HFFc6 (cell line): ENCODE data around the gene P2RX2. TPM values are rescaled to one million over a fixed set of nuclear protein-coding genes. Genes with fewer than 3 reads are reported as not detected.

Experiments
- DNase-seq: peaks from one replicate; pipeline ENCODE4 v3.0.0-alpha.2; 2018
- H3K27ac Mint-ChIP-seq: 2 replicates; pipeline ENCODE4 v1.8.0; 2020; ENCODE audit warnings: mild to moderate bottlenecking, mixed read lengths
- H3K27me3 Mint-ChIP-seq: 2 replicates; pipeline ENCODE4 v1.8.0; 2021; ENCODE audit warnings: mild to moderate bottlenecking, moderate library complexity, mixed read lengths; ENCODE audit not compliant: insufficient read depth
- H3K36me3 Mint-ChIP-seq: 2 replicates; pipeline ENCODE4 v1.8.0; 2021; ENCODE audit warnings: low read depth, mixed read lengths
- H3K4me1 Mint-ChIP-seq: 2 replicates; pipeline ENCODE4 v1.8.0; 2020; ENCODE audit warnings: low read depth, mixed read lengths
- H3K4me3 Mint-ChIP-seq: 2 replicates; pipeline ENCODE4 v1.8.0; 2020; ENCODE audit warnings: mild to moderate bottlenecking, moderate library complexity, mixed read lengths
- H3K9me3 Mint-ChIP-seq: 2 replicates; pipeline ENCODE4 v1.8.0; 2020; ENCODE audit warnings: mild to moderate bottlenecking, mixed read lengths
- CTCF ChIP-seq: fragments of 200-600 bp; sonication (generic); IDR thresholded peaks from 2 replicates; pipeline ENCODE4 v1.5.0; 2021; ENCODE audit warnings: antibody characterized with exemption, mild to moderate bottlenecking
- long read RNA-seq: library from polyadenylated mRNA; unstranded; transcript quantifications from one replicate; pipeline ENCODE4 v2.0.0, GENCODE V29; 2019
- total RNA-seq, 6 experiments: library from RNA; stranded (reverse); fragmentation: NEBNext Ultra II Directional; extraction: Animal tissue kit (Norgen Biotek cat#: 25700); gene quantifications; 2 replicates in 1 of 6; 3 replicates in 5 of 6; pipeline ENCODE4 v1.2.3, GENCODE V29; 2021

P2RX2 gene
- total RNA-seq = not detected
- long read RNA-seq = 0 reads

DNA sequence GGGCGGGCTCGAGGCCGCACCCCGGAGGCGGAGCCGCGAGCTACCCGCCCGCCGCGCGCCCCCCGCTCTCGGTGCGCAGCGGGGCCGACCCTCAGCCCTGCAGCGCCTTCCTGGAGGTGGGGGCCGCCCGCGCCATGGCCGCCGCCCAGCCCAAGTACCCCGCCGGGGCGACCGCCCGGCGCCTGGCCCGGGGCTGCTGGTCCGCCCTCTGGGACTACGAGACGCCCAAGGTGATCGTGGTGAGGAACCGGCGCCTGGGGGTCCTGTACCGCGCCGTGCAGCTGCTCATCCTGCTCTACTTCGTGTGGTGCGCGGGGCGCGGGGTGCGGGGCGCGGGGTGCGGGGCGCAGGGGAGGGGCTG lies at the start of gene P2RX2:
Gene P2RX2 (plus strand): TSS at position 94 of the 361 bp plus-strand sequence. CDS start 41 bp downstream, at position 135.
- Mint-ChIP-seq H3K27ac (no peak within 1 kb of the TSS), H3K4me1 (peaks cover 22% of the 10 kb centered on the region), H3K27me3 (peaks cover 28% of the 10 kb centered on the region), H3K4me3 (no peak within 1 kb of the TSS; the same call in 1 of the 2 replicates), H3K9me3 (peaks cover 13% of the 10 kb centered on the region), H3K36me3 (peaks cover 4% of the 10 kb centered on the region; the same call in 1 of the 2 replicates)
- TF ChIP-seq CTCF = no peak
- no peak for DNase-seq

DNA sequence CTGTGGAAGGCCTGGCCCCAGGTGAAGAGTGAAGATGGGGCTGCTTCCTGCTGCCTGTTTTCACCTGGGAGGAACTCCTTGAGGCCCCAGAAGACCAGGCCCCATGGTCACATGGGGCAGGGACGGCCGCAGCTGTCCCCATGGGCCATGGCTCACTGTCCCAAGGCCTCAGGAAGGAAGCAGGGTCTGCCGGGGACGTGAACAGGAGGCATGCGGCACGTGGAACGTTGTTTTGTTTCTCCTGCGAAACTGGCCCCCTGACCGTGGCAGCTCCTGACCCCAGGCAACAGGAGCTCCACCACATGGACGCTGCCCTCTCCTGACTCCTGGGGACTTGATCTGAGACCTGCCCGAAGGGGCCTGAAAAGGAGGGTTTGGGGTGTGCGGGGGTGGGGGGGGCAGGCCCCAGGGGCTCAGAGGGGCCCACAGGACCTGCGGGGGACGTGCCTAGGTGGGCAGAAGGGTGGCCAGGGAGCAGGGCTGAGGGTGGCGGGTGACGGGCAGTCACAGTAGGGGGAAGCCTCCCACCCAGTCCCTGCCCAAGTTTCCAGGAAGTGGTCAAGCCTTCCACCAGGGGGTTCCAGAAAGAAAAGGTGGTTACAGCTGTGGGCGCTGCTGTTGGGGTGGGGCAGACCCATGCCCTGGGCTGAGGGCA lies 49.6 kb upstream of the P2RX2 start:
- no peaks in the 10 kb centered on the region for H3K36me3 Mint-ChIP-seq
- TF ChIP-seq CTCF = 0 out of 2 replicates have a peak, but pooled peaks have one; percentile 13
- no peak overlapping the region for H3K27ac Mint-ChIP-seq
- no peak overlapping the region for H3K4me3 Mint-ChIP-seq
- no peaks in the 10 kb centered on the region for H3K9me3 Mint-ChIP-seq
- no peak for DNase-seq
- H3K4me1 Mint-ChIP-seq = no peaks in the 10 kb centered on the region
- peaks cover 2% of the 10 kb centered on the region; the same call in 1 of the 2 replicates for H3K27me3 Mint-ChIP-seq

- no peak for TF ChIP-seq CTCF
- Mint-ChIP-seq H3K9me3 (no peaks in the 10 kb centered on the region), H3K27me3 (peaks cover under 1% of the 10 kb centered on the region; the same call in 1 of the 2 replicates), H3K4me3 (no peak overlapping the region), H3K4me1 (no peaks in the 10 kb centered on the region), H3K36me3 (no peaks in the 10 kb centered on the region), H3K27ac (no peak overlapping the region)
- no peak for DNase-seq
These were observed 48.6 kb upstream of the P2RX2 start for GRCh38 chr12:132569856-132570480.

DNA sequence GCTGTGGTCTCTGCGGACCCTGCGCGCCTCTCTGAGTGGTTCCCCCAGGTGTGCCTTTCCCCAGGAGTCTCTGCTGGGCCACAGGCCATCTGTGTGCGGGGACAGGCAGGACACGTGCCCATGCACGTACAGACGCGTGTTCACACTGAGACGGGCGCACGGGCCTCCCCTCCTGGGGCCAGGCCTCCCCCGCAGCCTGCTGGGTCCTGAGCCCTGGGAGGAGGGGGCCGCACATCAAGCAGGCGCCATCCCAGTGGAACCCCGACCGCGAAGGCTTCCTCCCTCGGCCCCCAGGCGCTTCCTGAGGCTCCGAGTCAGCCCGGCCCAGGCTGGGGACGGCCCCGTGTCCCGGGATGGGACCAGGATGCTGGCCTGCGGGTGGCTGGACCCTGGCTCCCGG lies 47.9 kb upstream of the P2RX2 start:
- no peaks in the 10 kb centered on the region for H3K36me3 Mint-ChIP-seq
- no peak overlapping the region for H3K4me3 Mint-ChIP-seq
- no peaks in the 10 kb centered on the region for H3K9me3 Mint-ChIP-seq
- H3K4me1 Mint-ChIP-seq = no peaks in the 10 kb centered on the region
- TF ChIP-seq CTCF = no peak
- no peaks in the 10 kb centered on the region; the same call in 1 of the 2 replicates for H3K27me3 Mint-ChIP-seq
- H3K27ac Mint-ChIP-seq = no peak overlapping the region
- DNase-seq = no peak

DNA sequence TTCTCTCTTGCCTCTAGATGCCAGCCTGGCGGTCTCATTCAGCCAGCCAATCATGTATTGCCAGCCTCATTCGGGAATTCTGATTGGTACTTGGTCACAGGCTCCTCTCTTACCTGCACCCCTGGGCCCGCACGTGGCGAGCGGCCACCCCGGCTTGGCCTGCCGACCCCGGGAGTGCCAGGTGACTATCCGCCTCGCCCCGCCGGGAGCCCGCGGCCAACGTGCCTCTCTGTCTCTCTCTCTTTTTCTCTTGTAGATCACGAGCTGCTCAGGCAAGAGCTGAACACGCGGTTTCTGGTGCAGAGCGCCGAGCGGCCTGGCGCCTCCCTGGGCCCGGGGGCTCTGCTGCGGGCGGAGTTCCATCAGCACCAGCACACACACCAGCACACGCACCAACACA lies 47.5 kb upstream of the P2RX2 start:
- no peak for DNase-seq
- TF ChIP-seq CTCF = no peak
- no peaks in the 10 kb centered on the region; the same call in 1 of the 2 replicates for H3K27me3 Mint-ChIP-seq
- H3K36me3 Mint-ChIP-seq = no peaks in the 10 kb centered on the region
- H3K4me1 Mint-ChIP-seq = no peaks in the 10 kb centered on the region
- no peak overlapping the region for H3K4me3 Mint-ChIP-seq
- H3K9me3 Mint-ChIP-seq = no peaks in the 10 kb centered on the region
- no peak overlapping the region for H3K27ac Mint-ChIP-seq
